Measurements from ENCODE around the gene HSPBP1. TPM values are rescaled to one million over a fixed set of nuclear protein-coding genes. Genes with fewer than 3 reads are reported as not detected.

The HSPBP1 gene
- total RNA-seq, 1 experiment from 2014 or later, result 63.0 TPM

DNA sequence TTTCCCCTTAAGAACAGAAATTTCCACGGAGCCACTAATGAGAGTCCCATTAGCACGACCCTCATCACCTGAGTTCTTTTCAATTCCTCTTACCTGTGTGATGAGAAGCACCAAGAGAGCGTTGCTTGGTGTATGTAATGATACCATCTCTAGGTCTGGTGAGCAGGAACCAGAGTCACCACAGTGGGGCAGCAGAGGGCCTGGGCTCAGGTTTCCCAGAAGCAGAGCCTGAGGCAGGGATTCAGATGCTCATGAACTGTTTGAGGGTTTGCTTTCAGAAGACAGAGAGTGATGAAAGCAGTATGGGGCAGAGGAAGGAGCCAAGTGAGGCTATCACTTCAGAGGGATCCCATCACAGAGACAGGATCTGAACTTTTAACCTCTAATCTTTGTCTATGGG, 67.5 kb downstream of the HSPBP1 start:
- TF ChIP-seq EZH2 (IDR thresholded peaks at IDR 0.05) (no peak), RAD21 (IDR thresholded peaks at IDR 0.05; ENCODE audit: low read depth) (peak; percentile 95), YY1 (IDR thresholded peaks at IDR 0.05; ENCODE audit: extremely low read depth, insufficient replicate concordance, low read depth, low read length) (no peak), JUND (IDR thresholded peaks at IDR 0.05) (no peak), FOSL1 (IDR thresholded peaks at IDR 0.05; ENCODE audit: low read depth) (no peak), SP1 (IDR thresholded peaks at IDR 0.05; ENCODE audit: low read depth) (0 out of 2 replicates have a peak, but pooled peaks have one; percentile 5), EZH2phosphoT487 (IDR thresholded peaks at IDR 0.05; ENCODE audit: borderline replicate concordance) (no peak)
- TF ChIP-seq, protein P1, sequence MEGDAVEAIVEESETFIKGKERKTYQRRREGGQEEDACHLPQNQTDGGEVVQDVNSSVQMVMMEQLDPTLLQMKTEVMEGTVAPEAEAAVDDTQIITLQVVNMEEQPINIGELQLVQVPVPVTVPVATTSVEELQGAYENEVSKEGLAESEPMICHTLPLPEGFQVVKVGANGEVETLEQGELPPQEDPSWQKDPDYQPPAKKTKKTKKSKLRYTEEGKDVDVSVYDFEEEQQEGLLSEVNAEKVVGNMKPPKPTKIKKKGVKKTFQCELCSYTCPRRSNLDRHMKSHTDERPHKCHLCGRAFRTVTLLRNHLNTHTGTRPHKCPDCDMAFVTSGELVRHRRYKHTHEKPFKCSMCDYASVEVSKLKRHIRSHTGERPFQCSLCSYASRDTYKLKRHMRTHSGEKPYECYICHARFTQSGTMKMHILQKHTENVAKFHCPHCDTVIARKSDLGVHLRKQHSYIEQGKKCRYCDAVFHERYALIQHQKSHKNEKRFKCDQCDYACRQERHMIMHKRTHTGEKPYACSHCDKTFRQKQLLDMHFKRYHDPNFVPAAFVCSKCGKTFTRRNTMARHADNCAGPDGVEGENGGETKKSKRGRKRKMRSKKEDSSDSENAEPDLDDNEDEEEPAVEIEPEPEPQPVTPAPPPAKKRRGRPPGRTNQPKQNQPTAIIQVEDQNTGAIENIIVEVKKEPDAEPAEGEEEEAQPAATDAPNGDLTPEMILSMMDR (IDR thresholded peaks at IDR 0.05 in 2 of 3, conservative IDR thresholded peaks at IDR 0.05 in 1 of 3; ENCODE audit: borderline replicate concordance in 1 of 3, insufficient read depth in 1 of 3, low read depth in 2 of 3, low read length in 2 of 3), result peak; percentile 77 to 96 (median 95); a peak in 5 of 6 replicates
- Histone ChIP-seq H3K9me3 (ENCODE audit: control insufficient read depth in 1 of 2, insufficient read depth in 1 of 2, low read depth in 1 of 2, low read length in 2 of 2) (no peaks in the 10 kb centered on the region), H3K27ac (ENCODE audit: low read depth, low read length) (no peak overlapping the region), H4K20me1 (ENCODE audit: insufficient read depth) (no peaks in the 10 kb centered on the region), H3K36me3 (ENCODE audit: control insufficient read depth in 1 of 2, insufficient read depth in 2 of 2, low read length in 2 of 2) (no peaks in the 10 kb centered on the region), H3K4me1 (ENCODE audit: control insufficient read depth in 1 of 2, insufficient read depth in 2 of 2, low read length in 2 of 2) (peaks cover 38 to 66% of the 10 kb centered on the region in 2 experiments), H3K4me2 (ENCODE audit: low read length) (peak overlapping the region; percentile 19; the same call in 1 of the 2 replicates), H3K4me3 (replicated peaks in 1 of 2; ENCODE audit: low read depth in 1 of 2, low read length in 2 of 2) (no peak overlapping the region), H3K9ac (ENCODE audit: low read length) (no peak overlapping the region), H3K79me2 (ENCODE audit: insufficient read depth, low read length) (no peaks in the 10 kb centered on the region), H3K27me3 (ENCODE audit: insufficient read depth, low read length) (no peaks in the 10 kb centered on the region), H2AFZ (ENCODE audit: low read depth, low read length, poor library complexity, severe bottlenecking) (peak overlapping the region; percentile 5), H3K9me2 (ENCODE audit: insufficient read depth) (no peaks in the 10 kb centered on the region)
- peak; percentile 72 for DNase-seq (ENCODE audit: low read depth, low spot score)
- intact Hi-C loops (cut with micrococcal nuclease), result loop anchor here (1.0 to 10.0 kb wide), 3 partner anchors 47 to 232 kb away; partner anchors contain the start of genes PPP6R1 and SHISA7
- RAD21 ChIA-PET (ENCODE audit: low non-redundant PET in 1 of 2, low total read pairs in 2 of 2, uncharacterized antibody in 2 of 2, unreplicated experiment in 2 of 2), result no interaction called here
- POLR2A ChIA-PET, result no interaction called here
- peak; percentile 56 for ATAC-seq
- CTCF ChIA-PET, result interaction anchor here (0.8 kb wide), 1 partner anchor 206 kb away, joined by 4 read pairs; no protein-coding TSS in a partner anchor
- BruUV-seq (replicated peaks), result no TSS peak

Small RNA genes within 50 kb of the gene (microRNA-seq; reads per million reads assigned to microRNA genes)
- gene MIR6802 (ENCODE audit: borderline number of aligned reads) (not detected), gene MIR6803 (ENCODE audit: borderline number of aligned reads) (2.4 reads per million), gene MIR6804 (ENCODE audit: borderline number of aligned reads) (5.6 reads per million, percentile 13 among the genes with 10 or more reads in this experiment)

Other genes with a start within 250 kb of the HSPBP1 start
- not detected for gene GP6, start 241.8 kb downstream of the HSPBP1 start, total RNA-seq (2021; ENCODE audit: unreplicated experiment)
- gene RDH13, start 217.0 kb downstream of the HSPBP1 start, total RNA-seq (2021; ENCODE audit: unreplicated experiment), result 31.1 TPM
- 62.1 TPM for gene EPS8L1, start 204.2 kb downstream of the HSPBP1 start, total RNA-seq (2021; ENCODE audit: unreplicated experiment)
- 83.2 TPM for gene PPP1R12C, start 162.5 kb downstream of the HSPBP1 start, total RNA-seq (2021; ENCODE audit: unreplicated experiment)
- gene TNNT1, start 130.9 kb downstream of the HSPBP1 start, total RNA-seq (2021; ENCODE audit: unreplicated experiment), result 188 TPM
- gene TNNI3, start 122.4 kb downstream of the HSPBP1 start, total RNA-seq (2021; ENCODE audit: unreplicated experiment), result 42.1 TPM
- 52.8 TPM for gene DNAAF3, start 113.5 kb downstream of the HSPBP1 start, total RNA-seq (2021; ENCODE audit: unreplicated experiment)
- gene SYT5, start 99.8 kb downstream of the HSPBP1 start, total RNA-seq (2021; ENCODE audit: unreplicated experiment), result 2.3 TPM
- gene PTPRH, start 70.6 kb downstream of the HSPBP1 start, total RNA-seq (2021; ENCODE audit: unreplicated experiment), result 15.9 TPM
- gene TMEM86B, start 51.3 kb downstream of the HSPBP1 start, total RNA-seq (2021; ENCODE audit: unreplicated experiment), result 10.6 TPM
- gene PPP6R1, start 21.1 kb downstream of the HSPBP1 start, total RNA-seq (2021; ENCODE audit: unreplicated experiment), result 96.7 TPM
- gene BRSK1, start 3.9 kb upstream of the HSPBP1 start, total RNA-seq (2021; ENCODE audit: unreplicated experiment), result 33.3 TPM
- gene TMEM150B, start 45.2 kb upstream of the HSPBP1 start, total RNA-seq (2021; ENCODE audit: unreplicated experiment), result not detected
- gene KMT5C, start 59.8 kb upstream of the HSPBP1 start, total RNA-seq (2021; ENCODE audit: unreplicated experiment), result 27.5 TPM
- gene COX6B2, start 74.6 kb upstream of the HSPBP1 start, total RNA-seq (2021; ENCODE audit: unreplicated experiment), result 2.4 TPM
- gene GARIN5B, start 83.2 kb upstream of the HSPBP1 start, total RNA-seq (2021; ENCODE audit: unreplicated experiment), result not detected
- 2.8 TPM for gene IL11, start 90.4 kb upstream of the HSPBP1 start, total RNA-seq (2021; ENCODE audit: unreplicated experiment)
- not detected for gene TMEM190, start 96.7 kb upstream of the HSPBP1 start, total RNA-seq (2021; ENCODE audit: unreplicated experiment)
- gene TMEM238, start 104.2 kb upstream of the HSPBP1 start, total RNA-seq (2021; ENCODE audit: unreplicated experiment), result 21.0 TPM
- gene RPL28, start 105.8 kb upstream of the HSPBP1 start, total RNA-seq (2021; ENCODE audit: unreplicated experiment), result 3,050 TPM
- 515 TPM for gene UBE2S, start 127.7 kb upstream of the HSPBP1 start, total RNA-seq (2021; ENCODE audit: unreplicated experiment)
- not detected for gene SHISA7, start 163.2 kb upstream of the HSPBP1 start, total RNA-seq (2021; ENCODE audit: unreplicated experiment)
- 56.8 TPM for gene ISOC2, start 181.5 kb upstream of the HSPBP1 start, total RNA-seq (2021; ENCODE audit: unreplicated experiment)
- gene C19orf85, start 184.6 kb upstream of the HSPBP1 start, total RNA-seq (2021; ENCODE audit: unreplicated experiment), result 0.34 TPM
- gene ZNF628, start 196.5 kb upstream of the HSPBP1 start, total RNA-seq (2021; ENCODE audit: unreplicated experiment), result 14.9 TPM
- gene NAT14, start 205.1 kb upstream of the HSPBP1 start, total RNA-seq (2021; ENCODE audit: unreplicated experiment), result 55.3 TPM
- 1.5 TPM for gene SSC5D, start 208.3 kb upstream of the HSPBP1 start, total RNA-seq (2021; ENCODE audit: unreplicated experiment)